ENCODE measurements around the gene HOXB3. TPM values are rescaled to one million over a fixed set of nuclear protein-coding genes. Genes with fewer than 3 reads are reported as not detected.

The HOXB3 gene
- total and polyA plus RNA-seq, 2 of the 13 experiments (the other 11 are each of a cell fraction or from before 2014, with no cell fraction given) = not detected

DNA sequence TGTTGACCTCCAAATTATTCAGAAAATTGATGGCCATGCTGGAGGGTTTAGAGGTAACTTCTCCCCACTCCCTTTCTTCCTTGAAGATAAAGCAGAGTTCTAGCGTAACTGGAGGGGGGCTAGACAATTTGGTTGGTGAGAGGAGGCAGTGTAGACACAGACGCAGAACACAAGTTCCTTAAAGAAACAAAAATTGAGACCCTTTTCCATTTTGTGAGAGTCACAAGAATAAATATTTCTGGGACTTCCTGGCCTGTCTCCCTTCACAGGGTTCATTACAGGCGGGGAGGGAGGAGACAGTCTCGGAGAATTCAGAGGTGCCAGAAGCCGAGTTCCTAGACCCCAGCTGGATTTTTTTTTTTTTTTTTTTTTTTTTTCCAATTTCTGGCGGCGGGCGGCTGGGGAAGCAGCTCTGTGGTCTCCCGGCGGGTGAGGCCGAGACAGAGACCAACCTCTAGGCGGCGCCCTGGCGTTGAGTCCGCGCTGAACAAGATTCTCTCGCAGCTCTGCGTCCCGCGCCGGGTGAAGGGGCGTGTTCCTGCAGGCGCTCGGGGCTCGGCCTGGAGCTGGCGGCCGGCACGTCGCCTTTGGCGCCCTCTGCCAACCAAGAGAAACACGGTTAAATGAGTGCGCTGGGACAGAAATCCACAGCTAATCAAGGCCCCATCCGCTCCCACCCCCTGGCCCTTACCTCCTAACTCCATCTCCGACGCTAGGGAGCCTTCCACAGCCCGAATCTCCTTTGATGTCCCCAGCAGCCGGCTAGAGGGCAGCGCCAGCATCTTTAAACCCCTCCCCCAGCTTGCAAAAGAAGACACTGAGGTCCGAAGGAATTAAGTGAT is 46.4 kb upstream of the HOXB3 start (continued):
- TF ChIP-seq, protein P1, sequence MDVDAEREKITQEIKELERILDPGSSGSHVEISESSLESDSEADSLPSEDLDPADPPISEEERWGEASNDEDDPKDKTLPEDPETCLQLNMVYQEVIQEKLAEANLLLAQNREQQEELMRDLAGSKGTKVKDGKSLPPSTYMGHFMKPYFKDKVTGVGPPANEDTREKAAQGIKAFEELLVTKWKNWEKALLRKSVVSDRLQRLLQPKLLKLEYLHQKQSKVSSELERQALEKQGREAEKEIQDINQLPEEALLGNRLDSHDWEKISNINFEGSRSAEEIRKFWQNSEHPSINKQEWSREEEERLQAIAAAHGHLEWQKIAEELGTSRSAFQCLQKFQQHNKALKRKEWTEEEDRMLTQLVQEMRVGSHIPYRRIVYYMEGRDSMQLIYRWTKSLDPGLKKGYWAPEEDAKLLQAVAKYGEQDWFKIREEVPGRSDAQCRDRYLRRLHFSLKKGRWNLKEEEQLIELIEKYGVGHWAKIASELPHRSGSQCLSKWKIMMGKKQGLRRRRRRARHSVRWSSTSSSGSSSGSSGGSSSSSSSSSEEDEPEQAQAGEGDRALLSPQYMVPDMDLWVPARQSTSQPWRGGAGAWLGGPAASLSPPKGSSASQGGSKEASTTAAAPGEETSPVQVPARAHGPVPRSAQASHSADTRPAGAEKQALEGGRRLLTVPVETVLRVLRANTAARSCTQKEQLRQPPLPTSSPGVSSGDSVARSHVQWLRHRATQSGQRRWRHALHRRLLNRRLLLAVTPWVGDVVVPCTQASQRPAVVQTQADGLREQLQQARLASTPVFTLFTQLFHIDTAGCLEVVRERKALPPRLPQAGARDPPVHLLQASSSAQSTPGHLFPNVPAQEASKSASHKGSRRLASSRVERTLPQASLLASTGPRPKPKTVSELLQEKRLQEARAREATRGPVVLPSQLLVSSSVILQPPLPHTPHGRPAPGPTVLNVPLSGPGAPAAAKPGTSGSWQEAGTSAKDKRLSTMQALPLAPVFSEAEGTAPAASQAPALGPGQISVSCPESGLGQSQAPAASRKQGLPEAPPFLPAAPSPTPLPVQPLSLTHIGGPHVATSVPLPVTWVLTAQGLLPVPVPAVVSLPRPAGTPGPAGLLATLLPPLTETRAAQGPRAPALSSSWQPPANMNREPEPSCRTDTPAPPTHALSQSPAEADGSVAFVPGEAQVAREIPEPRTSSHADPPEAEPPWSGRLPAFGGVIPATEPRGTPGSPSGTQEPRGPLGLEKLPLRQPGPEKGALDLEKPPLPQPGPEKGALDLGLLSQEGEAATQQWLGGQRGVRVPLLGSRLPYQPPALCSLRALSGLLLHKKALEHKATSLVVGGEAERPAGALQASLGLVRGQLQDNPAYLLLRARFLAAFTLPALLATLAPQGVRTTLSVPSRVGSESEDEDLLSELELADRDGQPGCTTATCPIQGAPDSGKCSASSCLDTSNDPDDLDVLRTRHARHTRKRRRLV (CRISPR knock-in tag; IDR thresholded peaks at IDR 0.05) = no peak
- TF ChIP-seq ELF4 (CRISPR knock-in tag; IDR thresholded peaks at IDR 0.05; ENCODE audit: borderline replicate concordance) (no peak), LCORL (IDR thresholded peaks at IDR 0.05) (no peak), LCORL (CRISPR knock-in tag; IDR thresholded peaks at IDR 0.05) (peak; percentile 56; the same call in 1 of the 2 replicates), ZMYM4 (CRISPR knock-in tag; IDR thresholded peaks at IDR 0.05) (peak; percentile 77; the same call in 1 of the 2 replicates), RXRB (CRISPR knock-in tag; IDR thresholded peaks at IDR 0.05; ENCODE audit: borderline replicate concordance) (0 out of 2 replicates have a peak, but pooled peaks have one; percentile 35), ZNF768 (CRISPR knock-in tag; IDR thresholded peaks at IDR 0.05) (peak; percentile 73; the same call in 1 of the 2 replicates), ZNF605 (CRISPR knock-in tag; IDR thresholded peaks at IDR 0.05) (peak; percentile 66; the same call in 1 of the 2 replicates), ZNF431 (CRISPR knock-in tag; IDR thresholded peaks at IDR 0.05; ENCODE audit: borderline replicate concordance, low read depth) (no peak), KLF12 (CRISPR knock-in tag; IDR thresholded peaks at IDR 0.05; ENCODE audit: borderline replicate concordance) (0 out of 2 replicates have a peak, but pooled peaks have one; percentile 53), HNRNPH1 (optimal IDR thresholded peaks at IDR 0.05; ENCODE audit: low read depth, low read length) (no peak), ZBTB7B (CRISPR knock-in tag; IDR thresholded peaks at IDR 0.05) (peak; percentile 49; the same call in 1 of the 2 replicates), REPIN1 (CRISPR knock-in tag; IDR thresholded peaks at IDR 0.05; ENCODE audit: borderline replicate concordance, low read depth) (no peak), ISL2 (CRISPR knock-in tag; IDR thresholded peaks at IDR 0.05) (peak; percentile 53), KDM3A (CRISPR knock-in tag; IDR thresholded peaks at IDR 0.05; ENCODE audit: low read depth) (peak; percentile 63; the same call in 1 of the 2 replicates), NONO (IDR thresholded peaks at IDR 0.05) (no peak), NONO (CRISPR knock-in tag; conservative IDR thresholded peaks at IDR 0.05) (0 out of 2 replicates have a peak, but pooled peaks have one; percentile 37), ZNF615 (CRISPR knock-in tag; IDR thresholded peaks at IDR 0.05; ENCODE audit: borderline replicate concordance) (no peak)
- TF ChIP-seq, protein P2, sequence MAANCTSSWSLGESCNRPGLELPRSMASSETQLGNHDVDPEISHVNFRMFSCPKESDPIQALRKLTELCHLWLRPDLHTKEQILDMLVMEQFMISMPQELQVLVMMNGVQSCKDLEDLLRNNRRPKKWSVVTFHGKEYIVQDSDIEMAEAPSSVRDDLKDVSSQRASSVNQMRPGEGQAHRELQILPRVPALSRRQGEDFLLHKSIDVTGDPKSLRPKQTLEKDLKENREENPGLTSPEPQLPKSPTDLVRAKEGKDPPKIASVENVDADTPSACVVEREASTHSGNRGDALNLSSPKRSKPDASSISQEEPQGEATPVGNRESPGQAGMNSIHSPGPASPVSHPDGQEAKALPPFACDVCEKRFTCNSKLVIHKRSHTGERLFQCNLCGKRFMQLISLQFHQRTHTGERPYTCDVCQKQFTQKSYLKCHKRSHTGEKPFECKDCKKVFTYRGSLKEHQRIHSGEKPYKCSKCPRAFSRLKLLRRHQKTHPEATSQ (CRISPR knock-in tag; IDR thresholded peaks at IDR 0.05; ENCODE audit: borderline replicate concordance) = no peak
- TF ChIP-seq, protein P3, sequence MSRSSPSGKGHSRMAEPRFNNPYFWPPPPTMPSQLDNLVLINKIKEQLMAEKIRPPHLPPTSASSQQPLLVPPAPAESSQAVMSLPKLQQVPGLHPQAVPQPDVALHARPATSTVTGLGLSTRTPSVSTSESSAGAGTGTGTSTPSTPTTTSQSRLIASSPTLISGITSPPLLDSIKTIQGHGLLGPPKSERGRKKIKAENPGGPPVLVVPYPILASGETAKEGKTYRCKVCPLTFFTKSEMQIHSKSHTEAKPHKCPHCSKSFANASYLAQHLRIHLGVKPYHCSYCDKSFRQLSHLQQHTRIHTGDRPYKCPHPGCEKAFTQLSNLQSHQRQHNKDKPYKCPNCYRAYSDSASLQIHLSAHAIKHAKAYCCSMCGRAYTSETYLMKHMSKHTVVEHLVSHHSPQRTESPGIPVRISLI (CRISPR knock-in tag; IDR thresholded peaks at IDR 0.05; ENCODE audit: borderline replicate concordance) = peak; percentile 55; the same call in 1 of the 2 replicates
- TF ChIP-seq, protein P4, sequence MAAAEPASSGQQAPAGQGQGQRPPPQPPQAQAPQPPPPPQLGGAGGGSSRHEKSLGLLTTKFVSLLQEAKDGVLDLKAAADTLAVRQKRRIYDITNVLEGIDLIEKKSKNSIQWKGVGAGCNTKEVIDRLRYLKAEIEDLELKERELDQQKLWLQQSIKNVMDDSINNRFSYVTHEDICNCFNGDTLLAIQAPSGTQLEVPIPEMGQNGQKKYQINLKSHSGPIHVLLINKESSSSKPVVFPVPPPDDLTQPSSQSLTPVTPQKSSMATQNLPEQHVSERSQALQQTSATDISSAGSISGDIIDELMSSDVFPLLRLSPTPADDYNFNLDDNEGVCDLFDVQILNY (CRISPR knock-in tag; conservative IDR thresholded peaks at IDR 0.05) = 0 out of 2 replicates have a peak, but pooled peaks have one; percentile 41
